Naive thymus-derived CD8-positive, alpha-beta T cell (primary cell): ENCODE data around the gene FAM163B. TPM values are rescaled to one million over a fixed set of nuclear protein-coding genes. Genes with fewer than 3 reads are reported as not detected.
A peak's percentile ranks its signal among the peaks of the same experiment; 100 is the strongest.

Experiments used
- ATAC-seq, 2 donors: fragments of 150-1000 bp; cut with Tn5 transposase in 1 of 2; sonication (Bioruptor Pico), chemical (Tn5 transposase) in 1 of 2; 1 replicate in 1 of 2; 2 replicates in 1 of 2; pipeline ENCODE4 v1.10.0; 2021; ENCODE audit warnings: mild to moderate bottlenecking in 2 of 2, moderate library complexity in 2 of 2
- POLR2A ChIA-PET: fragments of 350-600 bp; sonication (Branson Sonifier 250); formaldehyde crosslinking; loops from one replicate; lab custom pipeline; 2021; ENCODE audit warnings: antibody characterized with exemption; lab: Charles Lee
- DNase-seq, 10 donors: peaks; one replicate each; pipeline versions ENCODE4 v3.0.0 to v3.0.0-alpha.2; 2020 to 2022
- H3K27ac Mint-ChIP-seq, 10 donors: one replicate each; pipeline ENCODE4 v1.8.0; 2020 to 2022; ENCODE audit warnings: mild to moderate bottlenecking in 10 of 10, mixed read lengths in 10 of 10, moderate library complexity in 4 of 10, inconsistent platforms in 1 of 10
- H3K27me3 Mint-ChIP-seq, 5 donors: one replicate each; pipeline ENCODE4 v1.8.0; 2021 to 2022; ENCODE audit warnings: mixed read lengths in 5 of 5
- H3K36me3 Mint-ChIP-seq, 3 donors: one replicate each; pipeline ENCODE4 v1.8.0; 2020 to 2022; ENCODE audit warnings: mixed read lengths in 3 of 3, mild to moderate bottlenecking in 2 of 3, inconsistent platforms in 1 of 3
- H3K4me1 Mint-ChIP-seq, 4 donors: one replicate each; pipeline ENCODE4 v1.8.0; 2021 to 2022; ENCODE audit warnings: mixed read lengths in 4 of 4
- H3K4me3 Mint-ChIP-seq, 10 donors: one replicate each; pipeline ENCODE4 v1.8.0; 2020 to 2022; ENCODE audit warnings: mild to moderate bottlenecking in 10 of 10, mixed read lengths in 10 of 10, moderate library complexity in 6 of 10, inconsistent platforms in 1 of 10
- H3K9me3 Mint-ChIP-seq, 9 donors: one replicate each; pipeline ENCODE4 v1.8.0; 2020 to 2022; ENCODE audit warnings: mixed read lengths in 9 of 9, mild to moderate bottlenecking in 3 of 9, inconsistent platforms in 1 of 9, moderate library complexity in 1 of 9
- polyA plus RNA-seq, 3 donors: library from polyadenylated mRNA; unstranded; fragments of 300-500 nt; fragmentation: Illumina TruSeq; gene quantifications; one replicate each; pipeline ENCODE4 v1.2.3, GENCODE V29; 2021
- total RNA-seq, 8 experiments: library from RNA in 2 of 8; stranded (reverse) in 2 of 8; gene quantifications; one replicate each; pipeline ENCODE4 v1.2.3 and lab custom pipeline; 2021 to 2026

The FAM163B gene
- total and polyA plus RNA-seq, 5 experiments from 2014 or later, result not detected

- ATAC-seq (no peak), DNase-seq (no peak)
- peaks cover 0 to 12% (median 2%) of the 10 kb centered on the region in 5 donors for H3K27me3 Mint-ChIP-seq
- peaks cover 0 to 11% (median 5%) of the 10 kb centered on the region in 4 donors for H3K4me1 Mint-ChIP-seq
- no peak overlapping the region for H3K4me3 Mint-ChIP-seq
- no peaks in the 10 kb centered on the region for H3K9me3 Mint-ChIP-seq
- POLR2A ChIA-PET, result no interaction called here
- no peak overlapping the region for H3K27ac Mint-ChIP-seq
- no peaks in the 10 kb centered on the region for H3K36me3 Mint-ChIP-seq
Measured at GRCh38 chr9:133553973-133554713, 55.0 kb downstream of the FAM163B start.

- Mint-ChIP-seq H3K27me3 (peaks cover 0 to 11% (median 0%) of the 10 kb centered on the region in 5 donors), H3K9me3 (no peaks in the 10 kb centered on the region), H3K4me1 (peaks cover 0 to 4% (median 1%) of the 10 kb centered on the region in 4 donors), H3K36me3 (no peaks in the 10 kb centered on the region), H3K4me3 (no peak overlapping the region), H3K27ac (no peak overlapping the region)
- no peak for DNase-seq
- no peak for ATAC-seq
- POLR2A ChIA-PET, result interaction anchor here (0.6 kb wide), 1 partner anchor 44 kb away, joined by 5 read pairs; no protein-coding TSS in a partner anchor
Measured at GRCh38 chr9:133553123-133553522, 56.1 kb downstream of the FAM163B start.

- peaks cover 0 to 3% (median 0%) of the 10 kb centered on the region in 5 donors for H3K27me3 Mint-ChIP-seq
- ATAC-seq (no peak), DNase-seq (no peak)
- H3K27ac Mint-ChIP-seq, result no peak overlapping the region
- H3K4me3 Mint-ChIP-seq, result no peak overlapping the region
- H3K9me3 Mint-ChIP-seq, result no peaks in the 10 kb centered on the region
- H3K36me3 Mint-ChIP-seq, result no peaks in the 10 kb centered on the region
- H3K4me1 Mint-ChIP-seq, result peaks cover 0 to 2% (median 0%) of the 10 kb centered on the region in 4 donors
- POLR2A ChIA-PET, result interaction anchor here (0.6 to 0.7 kb wide), 2 partner anchors 25 to 43 kb away, joined by 5 to 6 read pairs; no protein-coding TSS in a partner anchor
Measured at GRCh38 chr9:133552236-133552635, 57.0 kb downstream of the FAM163B start.

GRCh38 chr9:133551446-133551845, 57.7 kb downstream of the FAM163B start:
- no peaks in the 10 kb centered on the region for H3K36me3 Mint-ChIP-seq
- peaks cover 0 to 3% (median 0%) of the 10 kb centered on the region in 5 donors for H3K27me3 Mint-ChIP-seq
- no peak overlapping the region for H3K4me3 Mint-ChIP-seq
- ATAC-seq (no peak), DNase-seq (no peak)
- no peaks in the 10 kb centered on the region for H3K9me3 Mint-ChIP-seq
- H3K27ac Mint-ChIP-seq, result peak overlapping the region in 1 of 10 donors; percentile 63
- peaks cover 0 to 2% (median 0%) of the 10 kb centered on the region in 4 donors for H3K4me1 Mint-ChIP-seq
- POLR2A ChIA-PET, result interaction anchor here (0.7 kb wide), 1 partner anchor 25 kb away, joined by 6 read pairs; no protein-coding TSS in a partner anchor

GRCh38 chr9:133547116-133547515, 62.1 kb downstream of the FAM163B start:
- H3K27me3 Mint-ChIP-seq, result no peaks in the 10 kb centered on the region
- H3K36me3 Mint-ChIP-seq, result no peaks in the 10 kb centered on the region
- ATAC-seq, result no peak
- no peaks in the 10 kb centered on the region for H3K4me1 Mint-ChIP-seq
- POLR2A ChIA-PET, result no interaction called here
- no peak for DNase-seq
- H3K27ac Mint-ChIP-seq, result no peak overlapping the region
- no peaks in the 10 kb centered on the region for H3K9me3 Mint-ChIP-seq
- H3K4me3 Mint-ChIP-seq, result no peak overlapping the region

- Mint-ChIP-seq H3K27me3 (no peaks in the 10 kb centered on the region), H3K9me3 (no peaks in the 10 kb centered on the region), H3K4me3 (no peak overlapping the region), H3K4me1 (no peaks in the 10 kb centered on the region), H3K36me3 (no peaks in the 10 kb centered on the region), H3K27ac (no peak overlapping the region)
- ATAC-seq (no peak), DNase-seq (no peak)
- POLR2A ChIA-PET, result no interaction called here
Measured at GRCh38 chr9:133546287-133546680, 62.9 kb downstream of the FAM163B start.

GRCh38 chr9:133545494-133546286, 63.5 kb downstream of the FAM163B start:
- no peak for DNase-seq
- POLR2A ChIA-PET, result no interaction called here
- no peaks in the 10 kb centered on the region for H3K36me3 Mint-ChIP-seq
- no peaks in the 10 kb centered on the region for H3K27me3 Mint-ChIP-seq
- H3K4me1 Mint-ChIP-seq, result no peaks in the 10 kb centered on the region
- H3K4me3 Mint-ChIP-seq, result no peak overlapping the region
- H3K9me3 Mint-ChIP-seq, result no peaks in the 10 kb centered on the region
- H3K27ac Mint-ChIP-seq, result no peak overlapping the region
- ATAC-seq, result no peak

- ATAC-seq, result no peak
- peaks cover 4 to 7% (median 6%) of the 10 kb centered on the region in 4 donors for H3K4me1 Mint-ChIP-seq
- POLR2A ChIA-PET, result no interaction called here
- H3K36me3 Mint-ChIP-seq, result no peaks in the 10 kb centered on the region
- no peak for DNase-seq
- no peak overlapping the region for H3K4me3 Mint-ChIP-seq
- peaks cover 0 to 6% (median 0%) of the 10 kb centered on the region in 5 donors for H3K27me3 Mint-ChIP-seq
- H3K9me3 Mint-ChIP-seq, result no peaks in the 10 kb centered on the region
- H3K27ac Mint-ChIP-seq, result no peak overlapping the region
Measured at GRCh38 chr9:133543772-133544467, 65.3 kb downstream of the FAM163B start.

- Mint-ChIP-seq H3K4me1 (peaks cover 5 to 9% (median 8%) of the 10 kb centered on the region in 4 donors), H3K9me3 (no peaks in the 10 kb centered on the region), H3K27ac (no peak overlapping the region), H3K4me3 (no peak overlapping the region), H3K27me3 (peaks cover 0 to 6% (median 0%) of the 10 kb centered on the region in 5 donors), H3K36me3 (no peaks in the 10 kb centered on the region)
- no peak for DNase-seq
- ATAC-seq, result no peak
- POLR2A ChIA-PET, result no interaction called here
Measured at GRCh38 chr9:133542002-133542401, 67.2 kb downstream of the FAM163B start.

- Mint-ChIP-seq H3K27me3 (peaks cover 0 to 8% (median 0%) of the 10 kb centered on the region in 5 donors), H3K36me3 (no peaks in the 10 kb centered on the region), H3K27ac (no peak overlapping the region), H3K9me3 (no peaks in the 10 kb centered on the region), H3K4me1 (peaks cover 5 to 9% (median 8%) of the 10 kb centered on the region in 4 donors), H3K4me3 (no peak overlapping the region)
- POLR2A ChIA-PET, result no interaction called here
- DNase-seq (no peak), ATAC-seq (no peak)
Measured at GRCh38 chr9:133540698-133541025, 68.5 kb downstream of the FAM163B start.

- POLR2A ChIA-PET, result no interaction called here
- no peak overlapping the region for H3K27ac Mint-ChIP-seq
- H3K9me3 Mint-ChIP-seq, result no peaks in the 10 kb centered on the region
Measured at GRCh38 chr9:133539991-133540697, 69.0 kb downstream of the FAM163B start.

More at GRCh38 chr9:133539991-133540697, 69.0 kb downstream of the FAM163B start:
- Mint-ChIP-seq H3K4me3 (no peak overlapping the region), H3K36me3 (no peaks in the 10 kb centered on the region), H3K27me3 (peaks cover 0 to 8% (median 0%) of the 10 kb centered on the region in 5 donors), H3K4me1 (peaks cover 7 to 11% (median 9%) of the 10 kb centered on the region in 4 donors)
- ATAC-seq (no peak), DNase-seq (no peak)
